K562 (cell line): ENCODE measurements around the gene SLC30A7. TPM values are rescaled to one million over a fixed set of nuclear protein-coding genes. Genes with fewer than 3 reads are reported as not detected.

ENCODE experiments used
- ATAC-seq: fragments of 200-7000 bp; cut with Tn5 transposase; 3 replicates; pipeline ENCODE4 v1.9.1; 2020; ENCODE audit warnings: moderate library complexity
- BruUV-seq: library from RNA; stranded (reverse); fragments of 400-500 nt; replicated peaks from 2 replicates; lab custom pipeline; 2021; lab: Mats Ljungman, UMichigan
- CTCF ChIA-PET: fragments of 300-600 bp; formaldehyde crosslinking; extraction: SDS; loops from one replicate; lab custom pipeline; 2021; ENCODE audit warnings: low intra/inter-chr PET ratio; lab: Yijun Ruan, JAX
- POLR2A ChIA-PET: fragments of 300-600, 350-650 bp; sonication (Branson Sonifier 250); formaldehyde crosslinking; extraction: SDS; loops from one replicate; lab custom pipeline; 2021; ENCODE audit warnings: antibody characterized with exemption, inconsistent platforms; lab: Yijun Ruan, JAX
- DNase-seq, 4 experiments: peaks; one replicate each; pipeline versions ENCODE4 v3.0.0 to v3.0.0-alpha.2; 2011 to 2018; ENCODE audit warnings: low spot score in 3 of 4, mixed read lengths in 3 of 4; ENCODE audit errors: extremely low read depth in 1 of 4
- FAIRE-seq: peaks from 2 replicates; lab custom pipeline; 2011; peaks lifted over from hg19 to GRCh38; lab: Jason Lieb, UNC
- H2AFZ ChIP-seq: 2 replicates; pipeline ENCODE4 v1.6.0; 2011; ENCODE audit warnings: low read depth, low read length, control low read depth, inconsistent platforms
- H3K27ac ChIP-seq: fragments of 200-600 bp; 3 replicates; pipeline ENCODE4 v1.8.0; 2011; ENCODE audit warnings: low read depth, mild to moderate bottlenecking, control low read depth, inconsistent platforms, low read length, moderate library complexity, mixed read lengths; ENCODE audit errors: extremely low read depth
- H3K27me3 ChIP-seq, 2 experiments: fragments of 300-600 bp in 1 of 2; 2 replicates in 1 of 2; 3 replicates in 1 of 2; pipeline versions ENCODE4 v1.6.0 to v1.8.0; 2011; ENCODE audit warnings: inconsistent platforms in 2 of 2, low read length in 2 of 2, mild to moderate bottlenecking in 1 of 2, mixed read lengths in 1 of 2, moderate library complexity in 1 of 2; ENCODE audit not compliant: control insufficient read depth in 2 of 2, insufficient read depth in 2 of 2
- H3K36me3 ChIP-seq: fragments of 300-600 bp; 3 replicates; pipeline ENCODE4 v1.8.0; 2011; ENCODE audit warnings: mild to moderate bottlenecking, low read length, inconsistent platforms; ENCODE audit not compliant: control insufficient read depth, insufficient read depth
- H3K4me1 ChIP-seq, 2 experiments: fragments of 200-600 bp in 1 of 2; replicated peaks in 1 of 2; 2 replicates in 1 of 2; 3 replicates in 1 of 2; pipeline versions ENCODE4 v1.5.1 to v1.8.0; 2011; ENCODE audit warnings: inconsistent platforms in 2 of 2, low read length in 2 of 2, mild to moderate bottlenecking in 1 of 2, mixed read lengths in 1 of 2, moderate library complexity in 1 of 2; ENCODE audit not compliant: control insufficient read depth in 2 of 2, insufficient read depth in 2 of 2
- H3K4me2 ChIP-seq: 2 replicates; pipeline ENCODE4 v1.6.1; 2011; ENCODE audit warnings: low read length, control low read depth, inconsistent platforms, mixed read lengths; ENCODE audit not compliant: insufficient read depth
- H3K4me3 ChIP-seq: fragments of 200-600 bp; sonication (generic), shearing (Covaris generic); 2 replicates; pipeline ENCODE4 v1.5.1; 2016; ENCODE audit warnings: control low read depth, inconsistent platforms
- H3K79me2 ChIP-seq: fragments of 200-600 bp; 3 replicates; pipeline ENCODE4 v1.8.0; 2011; ENCODE audit warnings: low read length, inconsistent platforms; ENCODE audit not compliant: control insufficient read depth, insufficient read depth
- H3K9ac ChIP-seq, 2 experiments: 2 replicates each; pipeline versions ENCODE4 v1.6.0 to v1.6.1; 2011; ENCODE audit warnings: low read depth in 2 of 2, low read length in 2 of 2, control low read depth in 1 of 2, inconsistent platforms in 1 of 2, mild to moderate bottlenecking in 1 of 2, mixed read lengths in 1 of 2; ENCODE audit not compliant: insufficient read depth in 1 of 2
- H3K9me1 ChIP-seq: one replicate; pipeline ENCODE4 v1.6.0; 2011; ENCODE audit warnings: inconsistent platforms, mild to moderate bottlenecking, low read length, moderate library complexity; ENCODE audit not compliant: control insufficient read depth, insufficient read depth
- H3K9me3 ChIP-seq: replicated peaks from 2 replicates; pipeline ENCODE4 v1.5.1; 2011; ENCODE audit warnings: low read depth, low read length, inconsistent platforms; ENCODE audit not compliant: control insufficient read depth, insufficient read depth
- H4K20me1 ChIP-seq: replicated peaks from 2 replicates; pipeline ENCODE4 v1.6.1; 2011; ENCODE audit warnings: low read length, inconsistent platforms, mixed read lengths; ENCODE audit not compliant: control insufficient read depth, insufficient read depth
- FOXA1 ChIP-seq: fragments of 450-650 bp; IDR thresholded peaks from 2 replicates; pipeline ENCODE4 v1.6.1; 2016; ENCODE audit warnings: mild to moderate bottlenecking, borderline replicate concordance
- FUS ChIP-seq: fragments of 200-400 bp; formaldehyde crosslinking; optimal IDR thresholded peaks from 2 replicates; pipeline ENCODE3; 2017; ENCODE audit warnings: low read depth, low read length
- JUN ChIP-seq, 2 experiments: sonication (generic) in 1 of 2; formaldehyde crosslinking in 1 of 2; IDR thresholded peaks; 2 replicates each; pipeline versions ENCODE4 v1.6.1 to v1.8.0; 2012 to 2022; ENCODE audit warnings: borderline replicate concordance in 2 of 2, mild to moderate bottlenecking in 2 of 2, improper control_type of control experiment in 1 of 2, low read depth in 1 of 2, low read length in 1 of 2, missing genetic modification reagents in 1 of 2
- PKNOX1 ChIP-seq: fragments of 450-650 bp; IDR thresholded peaks from 2 replicates; pipeline ENCODE4 v1.6.1; 2016
- SIN3B ChIP-seq: fragments of 450-650 bp; IDR thresholded peaks from 2 replicates; pipeline ENCODE4 v1.6.1; 2017; ENCODE audit warnings: low read depth, mild to moderate bottlenecking, moderate library complexity
- SNIP1 ChIP-seq: fragments of 450-650 bp; IDR thresholded peaks from 2 replicates; pipeline ENCODE4 v1.7.1; 2017; ENCODE audit warnings: low read depth, mild to moderate bottlenecking
- ZKSCAN8 ChIP-seq: fragments of 200-800 bp; sonication (Bioruptor generic); IDR thresholded peaks from 2 replicates; pipeline ENCODE4 v1.6.1; 2016; ENCODE audit warnings: missing genetic modification characterization, missing compliant biosample characterization
- WGBS: fragments of 100-300 bp; shearing (Covaris generic); methylation state at CpG from one replicate; pipeline ENCODE4 v1.1.6; 2016; ENCODE audit warnings: low coverage, mixed read lengths; ENCODE audit not compliant: insufficient coverage; ENCODE audit errors: missing lambda C conversion rate; 5-methylcytosine and 5-hydroxymethylcytosine counted together
- in situ Hi-C: fragments of 300-500 bp; cut with MboI; formaldehyde crosslinking; loops from 4 replicates; pipeline ENCODE4 v1.15.0; 2018; ENCODE audit warnings: inconsistent platforms, mixed read lengths
- intact Hi-C: fragments of 100-400 bp; cut with micrococcal nuclease; formaldehyde crosslinking; loops from 2 replicates; pipeline ENCODE4 v1.14.2; 2022
- polyA plus RNA-seq, 8 experiments: library from polyadenylated mRNA; depleted of rRNA in 4 of 8; stranded (reverse) in 5 of 8; unstranded in 3 of 8; fragments of >200 nt; fragmentation: Nextera tagmentation in 2 of 8; fragmentation: Illumina TruSeq in 1 of 8; extraction: Ambion mirVana in 2 of 8; extraction: Trizol in 1 of 8; gene quantifications; 2 replicates each; pipeline versions ENCODE4 v1.2.1 to v1.2.3, GENCODE V29; 2011 to 2014; ENCODE audit warnings: inconsistent platforms in 1 of 8, missing spikeins in 1 of 8
- total RNA-seq, 7 experiments: library from RNA; depleted of rRNA in 6 of 7; stranded (reverse); fragments of >200 nt in 6 of 7; fragmentation: Illumina TruSeq in 2 of 7; extraction: Trizol in 2 of 7; gene quantifications; 2 replicates each; pipeline versions ENCODE4 v1.2.1 to v1.2.3, GENCODE V29; 2011 to 2021; ENCODE audit warnings: low replicate concordance in 1 of 7
- TF ChIP-seq, protein P1 (sequence below): IDR thresholded peaks from 3 replicates; pipeline ENCODE4 v1.6.1; 2011; ENCODE audit warnings: borderline replicate concordance, mild to moderate bottlenecking; ENCODE audit not compliant: insufficient read length, insufficient read depth
- TF ChIP-seq, protein P2 (sequence below): fragments of 450-650 bp; formaldehyde crosslinking; IDR thresholded peaks from 2 replicates; pipeline ENCODE4 v1.4.0; 2020; ENCODE audit warnings: mild to moderate bottlenecking, mixed read lengths
- TF ChIP-seq, protein P3 (sequence below): fragments of 250-450 bp; sonication (Bioruptor Pico); IDR thresholded peaks from 2 replicates; pipeline ENCODE4 v1.4.0; 2020; ENCODE audit warnings: mild to moderate bottlenecking, moderate library complexity

Gene SLC30A7
- total and polyA plus RNA-seq, 9 of the 15 experiments (the other 6 are each of a cell fraction or from before 2014, with no cell fraction given), result 3.5 to 17.1 (median 7.2) TPM

DNA sequence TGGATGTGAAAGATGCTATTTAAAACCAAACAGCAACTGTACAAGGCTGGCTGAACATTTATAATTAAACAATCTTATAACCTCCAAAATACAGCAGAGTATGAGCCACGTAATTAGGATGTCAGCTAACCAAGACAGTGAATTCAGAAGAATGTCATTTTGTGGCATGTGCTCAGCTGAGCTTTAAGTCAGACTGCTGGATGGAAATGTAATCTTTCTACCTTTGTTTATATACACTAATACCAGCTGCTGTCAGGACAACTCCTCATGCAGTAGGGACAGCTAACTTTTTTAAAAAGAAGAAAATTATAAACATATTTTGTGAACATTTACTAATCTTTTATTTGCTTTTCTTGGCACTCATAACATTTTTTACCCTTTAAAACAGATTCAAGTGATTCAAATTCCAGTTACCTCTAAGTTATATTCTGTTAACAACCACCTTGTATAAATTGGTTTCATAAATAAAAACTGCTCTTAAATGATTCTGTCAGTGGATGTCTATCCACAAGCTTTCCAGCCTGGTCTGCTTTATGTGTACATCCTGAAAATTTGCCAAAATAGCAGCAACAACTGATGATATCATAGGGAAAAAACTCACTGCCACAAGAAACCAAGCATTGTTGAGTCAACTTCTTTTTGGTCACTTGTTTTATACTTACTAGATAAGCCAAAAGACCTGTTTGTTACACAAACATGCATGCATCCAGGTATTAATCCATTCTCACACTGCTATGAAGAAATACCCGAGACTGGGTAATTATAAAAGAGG is 93.6 kb downstream of the SLC30A7 start:
- CTCF ChIA-PET, result no interaction called here
- H3K9me1 ChIP-seq, result no peaks in the 10 kb centered on the region
- in situ Hi-C loops (no loop called here), intact Hi-C loops (no loop called here)
- H3K27me3 ChIP-seq, result no peaks in the 10 kb centered on the region
- H3K27ac ChIP-seq, result no peak overlapping the region
- WGBS, result 90% methylated on average over 2 of the region's 2 CpGs
- H3K9ac ChIP-seq, result no peak overlapping the region
- no peaks in the 10 kb centered on the region for H3K9me3 ChIP-seq
- no peak for ATAC-seq
- no peaks in the 10 kb centered on the region for H4K20me1 ChIP-seq
- no peak for FAIRE-seq
- DNase-seq, result no peak
- peaks cover 45% of the 10 kb centered on the region; the same call in 2 of the 3 replicates for H3K36me3 ChIP-seq
- no TSS peak for BruUV-seq
- H3K4me1 ChIP-seq, result no peaks in the 10 kb centered on the region
- H3K79me2 ChIP-seq, result no peaks in the 10 kb centered on the region
- H3K4me3 ChIP-seq, result no peak overlapping the region
- no peak overlapping the region for H3K4me2 ChIP-seq
- POLR2A ChIA-PET, result no interaction called here
- H2AFZ ChIP-seq, result no peak overlapping the region
- TF ChIP-seq SNIP1 (no peak), FOXA1 (no peak), FUS (no peak), SIN3B (no peak), PKNOX1 (no peak), ZKSCAN8 (CRISPR knock-in tag) (no peak), JUN (IDR thresholded peaks at IDR 0.05; ENCODE audit: borderline replicate concordance, low read depth, low read length) (no peak), JUN (CRISPR knock-in tag; IDR thresholded peaks at IDR 0.05; ENCODE audit: borderline replicate concordance) (no peak)
- TF ChIP-seq, protein P1, sequence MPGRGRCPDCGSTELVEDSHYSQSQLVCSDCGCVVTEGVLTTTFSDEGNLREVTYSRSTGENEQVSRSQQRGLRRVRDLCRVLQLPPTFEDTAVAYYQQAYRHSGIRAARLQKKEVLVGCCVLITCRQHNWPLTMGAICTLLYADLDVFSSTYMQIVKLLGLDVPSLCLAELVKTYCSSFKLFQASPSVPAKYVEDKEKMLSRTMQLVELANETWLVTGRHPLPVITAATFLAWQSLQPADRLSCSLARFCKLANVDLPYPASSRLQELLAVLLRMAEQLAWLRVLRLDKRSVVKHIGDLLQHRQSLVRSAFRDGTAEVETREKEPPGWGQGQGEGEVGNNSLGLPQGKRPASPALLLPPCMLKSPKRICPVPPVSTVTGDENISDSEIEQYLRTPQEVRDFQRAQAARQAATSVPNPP, result no peak
- TF ChIP-seq, protein P2, sequence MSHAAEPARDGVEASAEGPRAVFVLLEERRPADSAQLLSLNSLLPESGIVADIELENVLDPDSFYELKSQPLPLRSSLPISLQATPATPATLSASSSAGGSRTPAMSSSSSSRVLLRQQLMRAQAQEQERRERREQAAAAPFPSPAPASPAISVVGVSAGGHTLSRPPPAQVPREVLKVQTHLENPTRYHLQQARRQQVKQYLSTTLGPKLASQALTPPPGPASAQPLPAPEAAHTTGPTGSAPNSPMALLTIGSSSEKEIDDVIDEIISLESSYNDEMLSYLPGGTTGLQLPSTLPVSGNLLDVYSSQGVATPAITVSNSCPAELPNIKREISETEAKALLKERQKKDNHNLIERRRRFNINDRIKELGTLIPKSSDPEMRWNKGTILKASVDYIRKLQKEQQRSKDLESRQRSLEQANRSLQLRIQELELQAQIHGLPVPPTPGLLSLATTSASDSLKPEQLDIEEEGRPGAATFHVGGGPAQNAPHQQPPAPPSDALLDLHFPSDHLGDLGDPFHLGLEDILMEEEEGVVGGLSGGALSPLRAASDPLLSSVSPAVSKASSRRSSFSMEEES (CRISPR knock-in tag), result no peak
- TF ChIP-seq, protein P3, sequence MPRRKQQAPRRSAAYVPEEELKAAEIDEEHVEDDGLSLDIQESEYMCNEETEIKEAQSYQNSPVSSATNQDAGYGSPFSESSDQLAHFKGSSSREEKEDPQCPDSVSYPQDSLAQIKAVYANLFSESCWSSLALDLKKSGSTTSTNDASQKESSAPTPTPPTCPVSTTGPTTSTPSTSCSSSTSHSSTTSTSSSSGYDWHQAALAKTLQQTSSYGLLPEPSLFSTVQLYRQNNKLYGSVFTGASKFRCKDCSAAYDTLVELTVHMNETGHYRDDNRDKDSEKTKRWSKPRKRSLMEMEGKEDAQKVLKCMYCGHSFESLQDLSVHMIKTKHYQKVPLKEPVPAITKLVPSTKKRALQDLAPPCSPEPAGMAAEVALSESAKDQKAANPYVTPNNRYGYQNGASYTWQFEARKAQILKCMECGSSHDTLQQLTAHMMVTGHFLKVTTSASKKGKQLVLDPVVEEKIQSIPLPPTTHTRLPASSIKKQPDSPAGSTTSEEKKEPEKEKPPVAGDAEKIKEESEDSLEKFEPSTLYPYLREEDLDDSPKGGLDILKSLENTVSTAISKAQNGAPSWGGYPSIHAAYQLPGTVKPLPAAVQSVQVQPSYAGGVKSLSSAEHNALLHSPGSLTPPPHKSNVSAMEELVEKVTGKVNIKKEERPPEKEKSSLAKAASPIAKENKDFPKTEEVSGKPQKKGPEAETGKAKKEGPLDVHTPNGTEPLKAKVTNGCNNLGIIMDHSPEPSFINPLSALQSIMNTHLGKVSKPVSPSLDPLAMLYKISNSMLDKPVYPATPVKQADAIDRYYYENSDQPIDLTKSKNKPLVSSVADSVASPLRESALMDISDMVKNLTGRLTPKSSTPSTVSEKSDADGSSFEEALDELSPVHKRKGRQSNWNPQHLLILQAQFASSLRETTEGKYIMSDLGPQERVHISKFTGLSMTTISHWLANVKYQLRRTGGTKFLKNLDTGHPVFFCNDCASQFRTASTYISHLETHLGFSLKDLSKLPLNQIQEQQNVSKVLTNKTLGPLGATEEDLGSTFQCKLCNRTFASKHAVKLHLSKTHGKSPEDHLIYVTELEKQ (CRISPR knock-in tag), result no peak
